Central memory CD4-positive, alpha-beta T cell (primary cell): ENCODE results near the gene THY1.

ENCODE experiments used
- DNase-seq: peaks from one replicate; pipeline ENCODE4 v3.0.0; 2022

Gene THY1

GRCh38 chr11:119368121-119369034 lies 54.6 kb downstream of the THY1 start:
- DNase-seq, result no peak

DNA sequence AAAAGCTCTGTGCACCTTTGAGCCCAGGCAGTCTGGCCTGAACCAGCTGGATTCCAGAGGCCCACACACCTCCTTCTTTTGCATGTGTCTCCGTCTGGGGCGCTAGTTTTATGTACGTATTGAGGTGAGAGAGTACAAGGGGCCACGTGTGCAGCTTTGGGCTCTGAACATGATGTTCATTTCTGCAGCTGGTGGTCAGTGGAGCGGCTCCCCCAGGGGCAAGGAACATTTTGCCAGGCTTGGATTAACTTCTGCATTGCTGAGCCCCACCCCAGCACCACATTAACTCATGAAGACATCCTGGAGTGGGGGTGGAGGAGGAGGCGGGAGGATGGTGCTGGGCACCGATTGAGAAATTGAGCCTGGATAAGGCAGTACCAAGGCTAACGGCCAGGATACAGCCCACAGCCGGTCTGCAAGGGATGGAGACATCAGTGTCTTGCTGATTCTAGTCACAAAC lies 55.3 kb downstream of the THY1 start:
- DNase-seq, result no peak
